Type B pancreatic cell (in vitro differentiated cells): ENCODE measurements around the gene GPR173. TPM values are rescaled to one million over a fixed set of nuclear protein-coding genes. Genes with fewer than 3 reads are reported as not detected.

ENCODE experiments used
- DNase-seq: peaks from one replicate; pipeline ENCODE4 v3.0.0; 2021; ENCODE audit warnings: mixed read lengths; ENCODE audit not compliant: unreplicated experiment; ENCODE audit errors: extremely low spot score
- H3K27ac Mint-ChIP-seq: 2 replicates; pipeline ENCODE4 v1.8.0; 2021; ENCODE audit warnings: mild to moderate bottlenecking, mixed read lengths
- H3K27me3 Mint-ChIP-seq: 2 replicates; pipeline ENCODE4 v1.8.0; 2021; ENCODE audit warnings: mixed read lengths
- H3K36me3 Mint-ChIP-seq: 2 replicates; pipeline ENCODE4 v1.8.0; 2021; ENCODE audit warnings: mixed read lengths
- H3K4me1 Mint-ChIP-seq: one replicate; pipeline ENCODE4 v1.8.0; 2021; ENCODE audit warnings: mixed read lengths; ENCODE audit not compliant: unreplicated experiment
- H3K4me3 Mint-ChIP-seq: 2 replicates; pipeline ENCODE4 v1.8.0; 2021; ENCODE audit warnings: mild to moderate bottlenecking, mixed read lengths
- H3K9me3 Mint-ChIP-seq: 2 replicates; pipeline ENCODE4 v1.8.0; 2021; ENCODE audit warnings: mixed read lengths
- total RNA-seq: library from RNA; stranded (reverse); gene quantifications from 2 replicates; pipeline ENCODE4 v1.2.1, GENCODE V29; 2021; ENCODE audit warnings: low replicate concordance
- TF ChIP-seq, protein P1 (sequence below): fragments of 200-600 bp; sonication (generic); conservative IDR thresholded peaks from 2 replicates; pipeline ENCODE4 v1.5.0; 2021; ENCODE audit warnings: antibody characterized with exemption, mild to moderate bottlenecking

GPR173 gene
- total RNA-seq, 1 donor from 2014 or later, result 11.5 TPM

GRCh38 chrX:53115550-53115874, 66.9 kb downstream of the GPR173 start:
- H3K36me3 Mint-ChIP-seq, result peaks cover 10% of the 10 kb centered on the region
- TF ChIP-seq, protein P1, sequence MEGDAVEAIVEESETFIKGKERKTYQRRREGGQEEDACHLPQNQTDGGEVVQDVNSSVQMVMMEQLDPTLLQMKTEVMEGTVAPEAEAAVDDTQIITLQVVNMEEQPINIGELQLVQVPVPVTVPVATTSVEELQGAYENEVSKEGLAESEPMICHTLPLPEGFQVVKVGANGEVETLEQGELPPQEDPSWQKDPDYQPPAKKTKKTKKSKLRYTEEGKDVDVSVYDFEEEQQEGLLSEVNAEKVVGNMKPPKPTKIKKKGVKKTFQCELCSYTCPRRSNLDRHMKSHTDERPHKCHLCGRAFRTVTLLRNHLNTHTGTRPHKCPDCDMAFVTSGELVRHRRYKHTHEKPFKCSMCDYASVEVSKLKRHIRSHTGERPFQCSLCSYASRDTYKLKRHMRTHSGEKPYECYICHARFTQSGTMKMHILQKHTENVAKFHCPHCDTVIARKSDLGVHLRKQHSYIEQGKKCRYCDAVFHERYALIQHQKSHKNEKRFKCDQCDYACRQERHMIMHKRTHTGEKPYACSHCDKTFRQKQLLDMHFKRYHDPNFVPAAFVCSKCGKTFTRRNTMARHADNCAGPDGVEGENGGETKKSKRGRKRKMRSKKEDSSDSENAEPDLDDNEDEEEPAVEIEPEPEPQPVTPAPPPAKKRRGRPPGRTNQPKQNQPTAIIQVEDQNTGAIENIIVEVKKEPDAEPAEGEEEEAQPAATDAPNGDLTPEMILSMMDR, result no peak
- H3K4me1 Mint-ChIP-seq, result no peaks in the 10 kb centered on the region
- no peak overlapping the region for H3K27ac Mint-ChIP-seq
- no peaks in the 10 kb centered on the region for H3K27me3 Mint-ChIP-seq
- H3K9me3 Mint-ChIP-seq, result no peaks in the 10 kb centered on the region
- no peak for DNase-seq
- no peak overlapping the region for H3K4me3 Mint-ChIP-seq

DNA sequence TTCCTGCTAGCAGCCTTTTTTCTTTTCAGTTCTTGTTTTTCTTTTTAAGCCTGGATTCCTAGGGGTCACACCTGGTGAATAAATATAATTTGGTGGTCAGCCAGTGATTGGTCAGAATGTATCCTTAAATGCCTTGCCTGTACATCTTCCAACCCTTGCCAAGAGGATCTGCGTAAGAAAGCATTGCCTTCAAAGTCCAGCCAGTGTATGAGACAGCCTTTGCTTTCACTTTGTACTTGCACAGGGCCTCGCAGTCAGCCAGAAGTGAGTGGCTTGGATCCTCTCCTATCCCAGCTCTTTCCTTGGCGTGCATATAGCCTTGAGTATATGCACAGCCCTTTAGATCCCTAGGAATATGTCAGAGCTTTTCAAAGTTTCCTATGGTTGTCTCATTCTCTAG, 67.5 kb downstream of the GPR173 start:
- no peak for DNase-seq
- TF ChIP-seq, protein P1, result no peak
- no peak overlapping the region for H3K27ac Mint-ChIP-seq
- no peak overlapping the region for H3K4me3 Mint-ChIP-seq
- H3K4me1 Mint-ChIP-seq, result no peaks in the 10 kb centered on the region
- no peaks in the 10 kb centered on the region for H3K9me3 Mint-ChIP-seq
- H3K27me3 Mint-ChIP-seq, result no peaks in the 10 kb centered on the region
- peaks cover 10% of the 10 kb centered on the region for H3K36me3 Mint-ChIP-seq

DNA sequence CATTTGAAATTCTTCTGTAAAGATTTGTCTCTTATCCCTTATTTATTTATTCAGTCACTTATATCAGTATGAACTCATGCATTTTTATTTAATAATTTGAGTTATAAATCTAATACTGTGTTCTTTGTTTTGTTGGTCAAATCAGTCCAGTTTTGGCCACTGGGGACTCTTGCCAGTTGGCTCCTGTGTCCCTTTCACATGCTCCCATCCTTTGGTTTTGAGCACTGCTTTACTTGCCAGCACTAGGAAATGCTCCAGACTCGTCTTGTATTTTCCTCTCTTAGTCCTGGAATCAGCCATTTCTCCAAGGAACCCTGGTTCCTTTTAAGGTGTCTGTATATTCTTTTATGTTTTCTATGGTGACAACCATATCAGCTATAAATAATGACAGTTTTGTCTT, 73.4 kb downstream of the GPR173 start:
- Mint-ChIP-seq H3K36me3 (no peaks in the 10 kb centered on the region), H3K4me1 (no peaks in the 10 kb centered on the region), H3K27me3 (no peaks in the 10 kb centered on the region), H3K27ac (no peak overlapping the region), H3K4me3 (no peak overlapping the region), H3K9me3 (no peaks in the 10 kb centered on the region)
- no peak for DNase-seq
- TF ChIP-seq, protein P1, result no peak

DNA sequence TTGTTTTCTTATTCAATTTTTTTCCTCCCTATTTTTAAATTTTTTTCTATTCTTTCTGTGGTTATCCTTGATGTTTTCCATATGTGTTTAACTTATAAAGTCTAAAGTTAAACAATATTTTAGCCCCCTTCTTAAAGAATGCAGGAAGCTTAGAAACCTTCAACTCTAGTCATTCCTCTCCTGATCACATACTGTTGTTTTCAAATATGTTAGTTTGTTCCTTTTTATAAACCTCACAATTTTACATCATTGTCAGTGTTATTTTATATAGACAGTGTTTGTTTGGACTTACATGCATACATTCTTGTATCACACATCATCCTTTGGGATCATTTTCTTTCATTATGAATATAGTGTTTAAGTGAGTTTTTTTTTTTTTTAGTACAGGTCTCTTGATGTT, 76.9 kb downstream of the GPR173 start:
- Mint-ChIP-seq H3K27me3 (no peaks in the 10 kb centered on the region), H3K36me3 (no peaks in the 10 kb centered on the region), H3K9me3 (no peaks in the 10 kb centered on the region), H3K4me1 (no peaks in the 10 kb centered on the region), H3K27ac (no peak overlapping the region), H3K4me3 (no peak overlapping the region)
- DNase-seq, result no peak
- TF ChIP-seq, protein P1, result no peak

DNA sequence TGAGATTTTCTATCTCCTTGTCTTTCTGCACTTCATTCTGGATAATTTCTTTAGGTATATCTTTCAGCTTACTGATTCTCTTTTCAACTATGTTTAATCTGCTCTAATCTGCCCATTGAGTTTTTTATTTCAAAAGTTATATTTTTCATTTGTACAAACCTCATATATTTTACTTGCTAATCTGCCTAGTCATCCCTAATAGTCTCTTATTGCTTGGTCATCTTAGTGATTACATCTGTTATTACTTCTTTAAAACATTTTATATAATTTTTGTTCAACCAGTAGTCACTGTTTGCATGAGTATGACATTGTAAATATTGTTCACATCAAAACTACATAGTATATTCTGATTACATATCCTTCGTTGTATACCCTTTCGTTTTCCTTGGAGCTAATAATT, 77.8 kb downstream of the GPR173 start:
- TF ChIP-seq, protein P1, result no peak
- no peaks in the 10 kb centered on the region for H3K4me1 Mint-ChIP-seq

DNA sequence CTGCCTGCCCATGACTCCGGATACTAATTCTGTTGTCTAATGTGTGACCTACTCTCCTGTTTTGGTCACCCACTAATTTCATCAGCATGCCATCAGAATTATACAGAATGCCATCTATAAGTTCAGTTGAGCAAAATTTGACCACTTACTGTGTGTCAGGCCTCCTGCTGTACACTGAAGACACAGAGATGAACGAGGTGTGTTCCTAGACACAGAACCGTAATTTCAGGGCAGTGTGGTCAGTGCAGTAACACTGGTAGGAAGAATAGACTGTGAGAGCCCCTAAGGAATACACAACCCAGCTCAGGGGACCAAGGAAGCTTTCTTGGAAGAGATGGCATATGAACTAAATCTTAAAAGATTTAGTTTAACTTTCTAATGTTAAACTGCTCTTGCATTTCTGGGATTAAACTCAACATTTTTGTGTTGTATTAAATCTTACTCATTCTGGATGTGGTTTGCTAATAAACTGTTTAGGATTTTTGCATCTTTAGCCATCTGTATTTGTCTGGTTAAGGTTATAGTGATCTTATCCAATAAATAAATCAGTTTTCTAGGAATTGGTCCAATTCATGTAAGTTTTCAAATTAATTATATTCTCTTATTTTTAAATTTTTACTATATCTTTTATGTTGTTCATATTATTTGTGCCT, 79.6 kb downstream of the GPR173 start:
- H3K27me3 Mint-ChIP-seq, result no peaks in the 10 kb centered on the region
- no peaks in the 10 kb centered on the region for H3K9me3 Mint-ChIP-seq
- no peak overlapping the region for H3K27ac Mint-ChIP-seq
- H3K4me1 Mint-ChIP-seq, result no peaks in the 10 kb centered on the region
- DNase-seq, result no peak
- no peak overlapping the region for H3K4me3 Mint-ChIP-seq
- TF ChIP-seq, protein P1, result no peak
- no peaks in the 10 kb centered on the region for H3K36me3 Mint-ChIP-seq

More for the DNA sequence above, 77.8 kb downstream of the GPR173 start:
- no peaks in the 10 kb centered on the region for H3K27me3 Mint-ChIP-seq
- no peak overlapping the region for H3K4me3 Mint-ChIP-seq
- no peak for DNase-seq
- no peaks in the 10 kb centered on the region for H3K9me3 Mint-ChIP-seq
- no peaks in the 10 kb centered on the region for H3K36me3 Mint-ChIP-seq
- no peak overlapping the region for H3K27ac Mint-ChIP-seq
